Common myeloid progenitor, CD34-positive (primary cell): ENCODE measurements around the gene RTN1.

Experiments
- CTCF ChIA-PET: fragments of 350-600 bp; sonication (Branson Sonifier 250); formaldehyde crosslinking; loops from one replicate; lab custom pipeline; 2021; ENCODE audit warnings: antibody characterized with exemption; lab: Charles Lee
- POLR2A ChIA-PET: fragments of 350-600 bp; sonication (Branson Sonifier 250); formaldehyde crosslinking; loops from one replicate; lab custom pipeline; 2021; ENCODE audit warnings: antibody characterized with exemption; lab: Charles Lee
- DNase-seq, 3 donors: peaks; one replicate each; pipeline versions ENCODE4 v3.0.0 to v3.0.0-alpha.2; 2013
- H3K27ac ChIP-seq, 2 experiments: 1 replicate in 1 of 2; 2 replicates in 1 of 2; pipeline ENCODE4 v1.7.0; 2013; ENCODE audit warnings: inconsistent platforms in 2 of 2, low read length in 2 of 2, mild to moderate bottlenecking in 2 of 2, low read depth in 1 of 2, moderate library complexity in 1 of 2; ENCODE audit not compliant: severe bottlenecking in 2 of 2, insufficient read depth in 1 of 2, poor library complexity in 1 of 2
- H3K27me3 ChIP-seq, 5 experiments: replicated peaks in 2 of 5; 1 replicate in 3 of 5; 2 replicates in 2 of 5; pipeline versions ENCODE4 v1.6.1 to v1.7.0; 2013; ENCODE audit warnings: low read length in 4 of 5, mild to moderate bottlenecking in 2 of 5, moderate library complexity in 2 of 5, inconsistent platforms in 1 of 5; ENCODE audit not compliant: insufficient read depth in 5 of 5, control insufficient read depth in 4 of 5
- H3K36me3 ChIP-seq, 4 experiments: 1 replicate in 2 of 4; 2 replicates in 2 of 4; pipeline versions ENCODE4 v1.6.1 to v1.7.0; 2013; ENCODE audit warnings: low read length in 3 of 4, control low read depth in 1 of 4, mild to moderate bottlenecking in 1 of 4; ENCODE audit not compliant: control insufficient read depth in 4 of 4, insufficient read depth in 4 of 4
- H3K4me1 ChIP-seq, 4 experiments: 1 replicate in 3 of 4; 2 replicates in 1 of 4; pipeline versions ENCODE4 v1.6.1 to v1.7.1; 2013; ENCODE audit warnings: low read length in 3 of 4, mild to moderate bottlenecking in 3 of 4, control low read depth in 1 of 4, inconsistent platforms in 1 of 4, moderate library complexity in 1 of 4; ENCODE audit not compliant: control insufficient read depth in 4 of 4, insufficient read depth in 4 of 4; ENCODE audit errors: control extremely low read depth in 1 of 4
- H3K4me3 ChIP-seq, 7 experiments: 1 replicate in 4 of 7; 2 replicates in 3 of 7; pipeline versions ENCODE4 v1.5.1 to v1.7.0; 2013; ENCODE audit warnings: mild to moderate bottlenecking in 7 of 7, low read length in 6 of 7, moderate library complexity in 6 of 7, inconsistent platforms in 2 of 7, low read depth in 2 of 7, control low read depth in 1 of 7; ENCODE audit not compliant: insufficient read depth in 4 of 7, control insufficient read depth in 1 of 7; ENCODE audit errors: extremely low read depth in 1 of 7
- H3K9me3 ChIP-seq, 5 experiments: 1 replicate in 4 of 5; 2 replicates in 1 of 5; pipeline versions ENCODE4 v1.6.1 to v1.7.1; 2013; ENCODE audit warnings: low read length in 4 of 5, mild to moderate bottlenecking in 2 of 5, inconsistent platforms in 1 of 5, low read depth in 1 of 5, moderate library complexity in 1 of 5; ENCODE audit not compliant: control insufficient read depth in 4 of 5, insufficient read depth in 2 of 5; ENCODE audit errors: control extremely low read depth in 1 of 5
- WGBS: methylation state at CpG from one replicate; pipeline ENCODE4 v1.1.5; 2013; ENCODE audit not compliant: insufficient coverage; 5-methylcytosine and 5-hydroxymethylcytosine counted together

Gene RTN1

GRCh38 chr14:59776468-59776867 lies 94.1 kb downstream of the RTN1 start:
- Histone ChIP-seq H3K36me3 (no peaks in the 10 kb centered on the region), H3K9me3 (no peaks in the 10 kb centered on the region), H3K4me1 (peaks cover 0 to 4% (median 3%) of the 10 kb centered on the region in 4 experiments), H3K27ac (no peak overlapping the region), H3K4me3 (no peak overlapping the region), H3K27me3 (no peaks in the 10 kb centered on the region)
- POLR2A ChIA-PET, result no interaction called here
- CTCF ChIA-PET, result no interaction called here
- DNase-seq, result no peak
- WGBS, result 100% methylated on average over 1 of the region's 2 CpGs

- CTCF ChIA-PET, result no interaction called here
- Histone ChIP-seq H3K27ac (no peak overlapping the region), H3K9me3 (no peaks in the 10 kb centered on the region), H3K4me1 (peaks cover 0 to 4% (median 3%) of the 10 kb centered on the region in 4 experiments), H3K36me3 (no peaks in the 10 kb centered on the region), H3K4me3 (no peak overlapping the region), H3K27me3 (no peaks in the 10 kb centered on the region)
- DNase-seq, result peak in 2 of 3 donors; percentile 22 to 30
- no CpG with 5 or more reads among the region's 2 CpGs for WGBS
- POLR2A ChIA-PET, result no interaction called here
Measured at GRCh38 chr14:59772233-59772632, 98.3 kb downstream of the RTN1 start.

- no CpG with 5 or more reads among the region's 2 CpGs for WGBS
- no peaks in the 10 kb centered on the region for H3K9me3 ChIP-seq
- no peak overlapping the region for H3K4me3 ChIP-seq
- CTCF ChIA-PET, result interaction anchor here (0.6 kb wide), 1 partner anchor 482 kb away, joined by 3 read pairs; no protein-coding TSS in a partner anchor
- peaks cover 0 to 4% (median 3%) of the 10 kb centered on the region in 4 experiments for H3K4me1 ChIP-seq
- no peak overlapping the region for H3K27ac ChIP-seq
- POLR2A ChIA-PET, result no interaction called here
- H3K27me3 ChIP-seq, result no peaks in the 10 kb centered on the region
- DNase-seq, result no peak
- no peaks in the 10 kb centered on the region for H3K36me3 ChIP-seq
Measured at GRCh38 chr14:59771577-59771976, 99.0 kb downstream of the RTN1 start.

GRCh38 chr14:59769586-59769985 lies 101.0 kb downstream of the RTN1 start:
- Histone ChIP-seq H3K36me3 (no peaks in the 10 kb centered on the region), H3K27ac (no peak overlapping the region), H3K27me3 (no peaks in the 10 kb centered on the region), H3K4me1 (peaks cover 0 to 4% (median 3%) of the 10 kb centered on the region in 4 experiments), H3K4me3 (no peak overlapping the region), H3K9me3 (no peaks in the 10 kb centered on the region)
- 100% methylated on average over 2 of the region's 2 CpGs for WGBS
- ChIA-PET POLR2A (no interaction called here), CTCF (no interaction called here)
- DNase-seq, result no peak

- H3K4me1 ChIP-seq, result peaks cover 0 to 4% (median 3%) of the 10 kb centered on the region in 4 experiments
- POLR2A ChIA-PET, result no interaction called here
- H3K27me3 ChIP-seq, result no peaks in the 10 kb centered on the region
- no peaks in the 10 kb centered on the region for H3K36me3 ChIP-seq
- no peak overlapping the region for H3K27ac ChIP-seq
- WGBS, result no CpG with 5 or more reads among the region's 1 CpG
- DNase-seq, result no peak
- no peak overlapping the region for H3K4me3 ChIP-seq
- CTCF ChIA-PET, result no interaction called here
- H3K9me3 ChIP-seq, result no peaks in the 10 kb centered on the region
Measured at GRCh38 chr14:59768855-59769375, 101.7 kb downstream of the RTN1 start.

DNA sequence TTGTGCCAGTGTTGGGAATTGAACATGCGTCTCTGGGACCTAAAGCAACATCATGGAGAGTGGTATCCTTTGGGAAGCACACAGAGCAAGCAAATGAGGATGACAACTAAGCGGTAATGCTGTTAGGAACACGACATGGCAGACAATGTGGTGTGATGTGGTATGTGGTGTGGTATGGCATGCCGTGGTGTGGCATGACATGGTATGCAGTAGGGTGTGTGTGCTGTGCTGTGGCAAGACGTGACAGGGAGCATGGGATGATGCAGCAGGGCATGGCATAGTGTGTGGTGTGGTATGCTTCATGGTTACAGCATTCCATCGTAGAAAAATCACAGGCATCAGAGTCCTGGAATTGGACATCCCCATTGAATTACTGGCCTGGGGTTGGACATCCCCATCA lies 108.7 kb downstream of the RTN1 start:
- ChIA-PET CTCF (no interaction called here), POLR2A (no interaction called here)
- no peaks in the 10 kb centered on the region for H3K27me3 ChIP-seq
- H3K4me3 ChIP-seq, result no peak overlapping the region
- H3K27ac ChIP-seq, result no peak overlapping the region
- 100% methylated on average over 5 of the region's 6 CpGs for WGBS
- no peaks in the 10 kb centered on the region for H3K36me3 ChIP-seq
- no peak for DNase-seq
- H3K9me3 ChIP-seq, result no peaks in the 10 kb centered on the region
- no peaks in the 10 kb centered on the region for H3K4me1 ChIP-seq

DNA sequence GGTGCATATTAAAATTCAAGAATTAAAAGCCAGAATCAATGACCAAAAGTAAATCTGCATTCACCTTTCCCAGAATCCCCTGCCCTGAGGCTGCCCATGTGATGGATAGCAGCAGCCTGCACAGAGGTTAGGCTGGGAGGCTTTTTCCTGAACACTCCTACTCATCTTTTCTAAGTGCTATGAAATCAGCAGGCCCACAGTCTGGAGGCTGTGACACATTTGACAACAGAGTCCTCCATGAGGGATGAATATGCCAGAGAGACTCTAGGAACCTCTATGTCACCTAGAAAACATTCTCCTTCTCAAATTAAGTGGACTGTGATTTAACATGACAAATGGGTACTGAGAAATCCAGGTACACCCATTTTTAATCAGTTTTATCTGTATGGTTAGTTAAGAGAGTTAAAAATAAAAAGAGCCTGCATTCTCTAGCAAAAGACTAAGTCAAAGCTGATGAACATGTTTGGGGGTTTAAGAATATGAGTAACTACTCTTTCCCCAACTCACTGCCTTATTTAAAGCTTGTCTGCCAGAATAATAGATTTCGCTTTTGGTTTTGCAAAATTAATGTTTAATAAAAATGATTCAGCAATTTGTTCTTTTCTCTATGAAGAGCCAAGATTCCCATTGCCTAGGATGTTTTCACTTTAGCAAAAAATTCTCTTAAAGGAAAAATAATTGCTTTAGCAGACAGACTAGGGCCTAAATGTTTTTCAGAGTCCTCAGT lies 115.0 kb downstream of the RTN1 start:
- WGBS, result no CpG with 5 or more reads among the region's 1 CpG
- POLR2A ChIA-PET, result no interaction called here

More for the DNA sequence above, 115.0 kb downstream of the RTN1 start:
- Histone ChIP-seq H3K4me3 (no peak overlapping the region), H3K36me3 (no peaks in the 10 kb centered on the region), H3K27ac (no peak overlapping the region), H3K4me1 (no peaks in the 10 kb centered on the region), H3K27me3 (no peaks in the 10 kb centered on the region), H3K9me3 (no peaks in the 10 kb centered on the region)
- no peak for DNase-seq
- CTCF ChIA-PET, result no interaction called here
